HG03066 (cell line): ENCODE results near the gene EPS8.

Experiments used
- ATAC-seq: cut with Tn5 transposase; IDR thresholded peaks from one replicate; pipeline ENCODE4 v1.9.1; 2021; ENCODE audit warnings: low read depth; ENCODE audit not compliant: unreplicated experiment

The EPS8 gene

GRCh38 chr12:15721316-15722115 lies 67.7 kb downstream of the EPS8 start:
- ATAC-seq = no peak

GRCh38 chr12:15720295-15720694 lies 68.9 kb downstream of the EPS8 start:
- no peak for ATAC-seq

- no peak for ATAC-seq
These were observed 70.0 kb downstream of the EPS8 start for GRCh38 chr12:15719230-15719629.

GRCh38 chr12:15717940-15718567 lies 71.1 kb downstream of the EPS8 start:
- ATAC-seq = no peak

GRCh38 chr12:15716581-15716980 lies 72.6 kb downstream of the EPS8 start:
- ATAC-seq = no peak

GRCh38 chr12:15714256-15714655 lies 74.9 kb downstream of the EPS8 start:
- no peak for ATAC-seq

- ATAC-seq = no peak
These were observed 76.1 kb downstream of the EPS8 start for GRCh38 chr12:15712823-15713660.

- no peak for ATAC-seq
These were observed 77.0 kb downstream of the EPS8 start for GRCh38 chr12:15712160-15712559.

- ATAC-seq = no peak
These were observed 78.2 kb downstream of the EPS8 start for GRCh38 chr12:15710860-15711510.

GRCh38 chr12:15709551-15709950 lies 79.6 kb downstream of the EPS8 start:
- ATAC-seq = no peak

GRCh38 chr12:15708396-15709076 lies 80.7 kb downstream of the EPS8 start:
- ATAC-seq = no peak

GRCh38 chr12:15707516-15708199 lies 81.5 kb downstream of the EPS8 start:
- no peak for ATAC-seq

GRCh38 chr12:15706010-15706676 lies 83.0 kb downstream of the EPS8 start:
- ATAC-seq = no peak

GRCh38 chr12:15705606-15706005 lies 83.6 kb downstream of the EPS8 start:
- no peak for ATAC-seq

GRCh38 chr12:15702276-15702675 lies 86.9 kb downstream of the EPS8 start:
- no peak for ATAC-seq

- no peak for ATAC-seq
These were observed 87.5 kb downstream of the EPS8 start for GRCh38 chr12:15701631-15702156.

GRCh38 chr12:15701206-15701605 lies 88.0 kb downstream of the EPS8 start:
- no peak for ATAC-seq

GRCh38 chr12:15700595-15700994 lies 88.6 kb downstream of the EPS8 start:
- ATAC-seq = no peak

- ATAC-seq = no peak
These were observed 89.3 kb downstream of the EPS8 start for GRCh38 chr12:15699886-15700285.
